Caki2 (cell line): ENCODE results near the gene WWOX. TPM values are rescaled to one million over a fixed set of nuclear protein-coding genes. Genes with fewer than 3 reads are reported as not detected.
A peak's percentile ranks its signal among the peaks of the same experiment; 100 is the strongest.
"Not testable (repeated sequence)": the region's sequence is repeated elsewhere in the genome, so short reads cannot be mapped to it uniquely, and the experiment has no call there.

Experiments
- DNase-seq: peaks from one replicate; pipeline ENCODE4 v3.0.0-alpha.2; 2015; ENCODE audit warnings: low read depth
- in situ Hi-C: cut with HindIII; loops from 2 replicates; pipeline ENCODE4 v1.10.0; 2016; ENCODE audit warnings: low sequenced_read_pairs, low pct_unique_long_range_greater_than_20kb, mixed read lengths
- total RNA-seq: library from RNA; depleted of rRNA; stranded (reverse); fragments of >200 nt; shearing (Covaris generic); gene quantifications from 2 replicates; pipeline ENCODE4 v1.2.3, GENCODE V29; 2014; ENCODE audit warnings: low replicate concordance

The WWOX gene
- total RNA-seq, 1 experiment from 2014 or later = 15.1 TPM

DNA sequence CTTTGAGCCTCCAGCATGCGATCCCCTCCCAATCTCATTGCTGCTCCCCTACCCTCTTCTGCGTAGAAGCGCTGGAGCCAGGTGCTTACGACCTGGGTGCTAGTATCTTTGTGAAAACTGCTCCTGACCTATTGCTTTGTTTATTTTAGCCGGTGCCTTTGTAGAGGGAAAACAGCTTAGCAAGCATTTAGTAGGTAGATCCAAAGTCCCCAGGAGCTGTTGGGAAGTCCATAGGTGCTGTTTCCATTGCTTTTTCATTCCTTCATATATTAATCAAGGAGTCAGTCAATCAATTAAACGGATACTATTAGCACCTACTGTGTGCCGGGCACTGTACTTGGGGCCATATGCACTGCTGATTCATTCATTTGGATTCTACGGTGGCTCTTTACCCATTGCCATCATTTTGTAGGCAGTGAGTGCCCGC, 497.6 kb downstream of the WWOX start:
- in situ Hi-C loops = no loop called here
- DNase-seq = no peak

DNA sequence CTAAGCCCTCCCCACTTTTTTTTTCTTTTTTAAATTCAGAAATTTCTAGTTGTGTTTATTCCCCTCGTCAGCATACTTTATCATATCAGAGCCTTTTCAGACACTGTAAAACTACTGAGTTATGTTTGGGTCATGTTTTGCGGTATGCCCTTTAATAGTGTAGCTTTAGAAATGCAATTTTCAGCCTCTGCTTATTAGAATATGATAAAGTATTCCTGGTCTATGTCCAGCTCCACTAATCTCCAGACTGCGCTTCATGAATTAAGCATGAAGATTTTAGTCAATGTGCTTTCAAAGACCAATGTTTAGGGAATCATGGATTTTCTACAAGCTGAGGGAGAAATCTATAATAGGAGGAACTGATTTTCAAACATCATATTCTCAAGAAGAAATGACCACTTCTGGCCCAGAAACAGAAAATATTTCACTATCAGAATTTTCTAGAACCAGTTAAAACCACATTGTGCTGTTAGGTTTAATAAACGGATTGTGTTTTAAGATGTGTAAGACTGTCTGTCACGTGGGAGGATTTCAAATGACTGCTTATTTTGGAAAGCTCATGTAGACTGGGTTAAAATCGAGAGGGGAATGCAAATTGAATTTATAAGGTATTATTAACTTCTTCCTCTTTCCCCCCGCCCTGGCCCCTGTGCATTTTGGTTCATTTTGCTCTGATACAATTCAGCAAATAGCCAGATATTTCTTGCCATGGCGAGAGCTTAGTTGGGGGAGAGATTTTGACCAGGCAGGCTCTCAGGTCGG, 498.5 kb downstream of the WWOX start:
- in situ Hi-C loops = no loop called here
- no peak for DNase-seq

DNA sequence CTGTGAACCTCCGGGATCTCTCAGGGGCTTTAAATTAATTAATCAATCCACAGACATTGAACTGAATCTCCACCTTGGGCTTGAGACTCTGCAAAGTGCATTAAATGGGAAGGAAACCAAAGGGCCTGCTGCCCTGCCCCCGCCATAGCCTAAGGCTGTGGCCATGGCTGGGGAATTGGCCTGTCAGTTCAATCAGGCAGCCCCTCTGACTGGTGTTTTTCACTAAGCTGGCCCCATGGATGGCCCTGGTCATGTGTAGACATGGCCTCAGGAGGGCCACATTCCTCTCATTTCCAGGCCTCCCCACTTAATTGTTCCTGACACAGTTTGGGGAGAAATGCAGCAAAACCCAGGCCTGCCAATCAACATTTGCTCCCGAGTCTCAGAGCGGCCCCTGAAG, 499.8 kb downstream of the WWOX start:
- in situ Hi-C loops = no loop called here
- DNase-seq = no peak

DNA sequence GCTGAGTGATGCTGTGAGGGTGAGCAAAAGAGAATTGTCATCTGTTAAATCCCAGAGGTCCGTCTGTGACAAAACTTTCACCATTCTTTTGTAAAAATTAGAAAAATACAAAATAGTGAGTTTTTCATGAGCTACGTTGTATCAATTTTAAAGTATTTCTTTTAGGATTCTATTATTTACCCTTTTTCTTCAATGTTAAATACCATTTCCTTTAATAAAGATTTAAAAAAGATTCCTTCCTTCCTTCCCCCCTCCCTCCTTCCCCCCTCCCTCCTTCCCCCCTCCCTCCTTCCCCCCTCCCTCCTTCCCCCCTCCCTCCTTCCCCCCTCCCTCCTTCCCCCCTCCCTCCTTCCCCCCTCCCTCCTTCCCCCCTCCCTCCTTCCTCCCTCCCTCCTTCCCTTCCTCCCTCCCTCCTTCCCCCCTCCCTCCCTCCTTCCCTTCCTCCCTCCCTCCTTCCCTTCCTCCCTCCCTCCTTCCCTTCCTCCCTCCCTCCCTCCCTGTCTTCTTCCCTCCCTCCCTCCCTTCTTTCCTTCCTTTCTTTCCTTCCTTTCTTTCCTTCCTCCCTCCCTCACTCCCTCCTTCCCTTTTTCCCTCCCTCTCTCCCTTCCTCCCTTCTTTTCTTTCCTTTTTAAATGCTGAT, 505.1 kb downstream of the WWOX start:
- DNase-seq, in situ Hi-C loops: not testable (repeated sequence)

DNA sequence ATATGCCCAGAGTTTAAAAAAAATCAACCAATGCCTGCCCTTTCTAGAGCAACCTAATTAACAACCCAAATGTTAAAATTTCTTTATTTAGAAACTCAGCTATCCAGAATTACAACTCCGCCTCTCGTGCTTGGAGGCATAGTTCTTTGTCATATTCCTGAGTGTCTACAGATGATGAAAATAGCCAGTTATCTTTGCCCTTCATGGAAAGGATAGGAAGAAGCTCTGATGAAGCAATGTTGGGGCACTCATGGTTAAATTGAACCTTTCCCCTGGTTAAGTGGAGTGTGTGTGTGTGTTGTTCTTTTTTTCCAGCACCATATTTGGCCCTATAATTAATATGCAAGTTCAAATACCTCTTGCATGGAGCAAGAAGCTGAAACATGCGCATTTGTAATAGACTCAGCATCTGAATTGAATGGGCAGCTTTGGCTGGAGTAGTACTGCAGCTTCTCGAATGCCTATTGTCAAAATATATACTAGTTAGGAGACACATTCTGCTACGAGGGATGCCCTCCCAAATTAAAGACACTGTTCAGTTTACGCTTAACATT, 506.2 kb downstream of the WWOX start:
- in situ Hi-C loops = no loop called here
- DNase-seq = no peak

DNA sequence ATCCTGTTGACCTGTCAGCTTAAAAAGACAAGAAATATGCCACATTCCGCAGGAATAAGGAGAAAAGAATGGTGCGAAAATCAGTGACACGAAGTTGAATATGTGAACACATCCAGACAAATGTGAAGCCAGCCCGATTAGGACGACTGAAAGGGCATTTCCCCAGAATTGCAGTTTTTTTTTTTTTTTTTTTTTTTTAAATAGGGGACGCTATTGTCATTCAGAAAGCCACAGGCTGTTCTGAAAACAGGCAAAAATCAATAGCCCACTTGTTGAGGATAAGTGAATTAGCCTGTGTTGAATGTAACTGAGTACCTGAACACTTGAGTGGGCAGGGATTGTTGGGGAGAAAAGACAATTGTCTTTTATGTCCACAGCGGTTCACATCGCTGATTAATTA, 507.1 kb downstream of the WWOX start:
- in situ Hi-C loops = no loop called here
- no peak for DNase-seq

DNA sequence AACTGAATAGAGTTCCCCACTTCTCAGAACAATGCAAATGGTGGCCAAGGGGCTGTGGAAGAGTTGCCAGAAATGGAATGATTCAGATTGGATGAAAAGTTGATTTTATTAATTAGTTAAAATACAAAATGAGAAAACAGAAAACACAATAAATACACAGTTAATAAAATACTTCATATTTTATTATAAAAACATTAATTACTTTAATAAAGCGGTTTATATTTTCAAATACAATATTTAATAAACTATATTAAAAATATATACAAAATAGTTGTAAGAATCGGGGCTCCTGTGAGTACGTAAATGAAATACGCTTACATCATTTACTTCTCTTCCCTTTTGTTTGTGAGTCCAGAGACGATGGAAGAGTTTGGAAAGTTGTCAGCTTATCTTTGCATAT, 507.6 kb downstream of the WWOX start:
- DNase-seq = no peak
- in situ Hi-C loops = no loop called here

DNA sequence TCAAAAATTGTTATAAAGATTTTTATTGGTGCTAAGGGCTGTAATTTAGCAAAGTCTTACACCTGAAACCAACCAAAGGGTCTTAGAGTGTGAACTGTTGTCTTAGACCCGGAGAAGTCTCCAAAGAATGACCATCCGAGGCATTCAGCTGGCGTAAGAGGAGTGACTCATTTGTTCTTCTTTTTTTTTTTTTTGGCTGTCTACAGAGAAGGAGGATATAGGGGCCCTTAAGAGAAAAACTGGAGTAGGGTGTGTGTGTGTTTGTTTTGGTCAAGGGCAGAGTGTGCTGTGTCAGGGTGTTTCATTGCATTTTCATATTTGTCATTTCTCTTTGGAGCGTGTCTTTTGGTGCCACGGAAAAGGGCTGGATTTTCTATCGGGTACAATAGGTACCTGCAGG, 508.0 kb downstream of the WWOX start:
- peak; percentile 1 for DNase-seq
- in situ Hi-C loops = no loop called here

DNA sequence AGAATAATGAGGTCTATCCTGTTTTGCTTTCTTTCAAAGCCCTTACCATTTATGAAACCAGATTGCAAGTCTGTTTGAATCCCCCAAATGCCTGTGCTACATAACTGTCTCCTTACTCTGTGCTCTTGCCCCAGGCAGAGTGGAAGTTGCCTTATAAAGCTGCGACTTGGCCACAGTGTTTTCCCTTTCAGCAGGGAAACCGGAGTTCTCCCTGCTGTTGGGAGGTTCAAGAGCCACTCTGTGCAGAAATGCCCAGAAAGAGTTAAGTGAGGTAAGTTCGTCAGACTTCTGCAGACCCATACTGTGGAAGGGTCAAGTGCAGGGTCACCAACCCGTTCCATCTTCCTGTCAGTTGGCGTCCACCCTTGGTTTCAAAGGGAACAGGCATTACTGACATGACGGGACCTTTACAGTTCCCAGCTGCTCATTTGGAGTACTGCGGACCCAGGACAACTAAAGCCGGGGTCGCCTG, 508.9 kb downstream of the WWOX start:
- no peak for DNase-seq
- in situ Hi-C loops = no loop called here

DNA sequence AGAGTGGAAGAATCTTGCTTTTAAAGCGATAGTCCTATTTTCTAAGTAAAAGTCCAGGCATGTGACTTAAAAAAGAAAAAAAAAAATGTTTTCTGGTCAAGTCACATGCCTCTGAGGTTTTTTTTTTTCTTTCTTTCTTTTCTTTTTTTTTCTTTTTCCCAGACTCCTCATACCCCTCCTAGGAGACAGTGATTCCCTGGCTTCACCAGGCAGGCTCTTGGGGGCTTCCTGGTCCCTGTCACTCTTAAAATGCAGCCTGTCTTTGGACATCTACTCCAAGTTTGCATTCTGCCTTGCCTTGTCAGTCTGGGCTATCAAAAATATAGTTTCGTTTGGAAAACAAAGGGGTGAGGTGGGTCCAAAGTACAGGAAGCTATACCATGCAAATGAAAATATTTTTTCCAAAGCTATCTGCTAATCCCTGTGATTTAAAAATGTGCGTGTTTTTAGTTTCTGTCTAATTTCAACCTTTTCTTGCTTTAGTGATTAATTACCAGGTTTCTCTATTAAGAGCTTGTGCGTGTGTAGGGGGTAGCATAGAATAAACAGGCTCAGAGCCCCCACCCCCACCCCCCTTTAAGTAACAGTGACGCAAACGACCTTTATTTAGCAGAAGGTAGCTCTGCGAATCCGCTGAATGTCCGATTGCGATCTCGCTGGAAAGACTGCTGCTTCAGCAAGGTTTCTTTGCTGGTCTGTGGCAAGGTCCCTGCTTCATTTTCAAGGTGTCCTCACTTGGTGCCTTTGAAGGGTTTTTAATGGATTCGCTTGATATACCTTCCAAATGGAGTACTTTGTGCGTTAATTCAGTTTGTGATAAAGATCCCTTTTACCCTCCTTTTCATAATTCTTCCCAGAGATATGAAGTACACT, 510.2 kb downstream of the WWOX start:
- DNase-seq = no peak
- in situ Hi-C loops = no loop called here

DNA sequence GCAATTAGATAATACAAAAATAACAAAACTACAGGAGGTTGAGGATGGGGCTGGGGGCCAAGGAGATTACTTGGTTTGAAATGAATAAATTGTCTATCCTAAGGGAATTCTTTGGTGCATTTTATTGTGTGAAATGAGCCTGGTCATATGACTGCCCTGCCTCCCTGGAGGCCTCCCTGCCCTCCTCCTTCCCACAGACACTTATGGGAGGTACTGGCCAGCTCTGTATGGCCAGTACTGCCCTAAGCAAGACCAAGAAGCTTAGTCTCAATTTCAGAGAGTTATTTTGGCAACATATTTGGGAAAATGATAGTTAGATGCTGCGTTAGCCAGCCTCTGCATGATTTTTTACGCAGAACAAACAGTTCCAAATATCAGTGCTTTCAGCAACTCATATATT, 511.9 kb downstream of the WWOX start:
- in situ Hi-C loops = no loop called here
- DNase-seq = no peak

DNA sequence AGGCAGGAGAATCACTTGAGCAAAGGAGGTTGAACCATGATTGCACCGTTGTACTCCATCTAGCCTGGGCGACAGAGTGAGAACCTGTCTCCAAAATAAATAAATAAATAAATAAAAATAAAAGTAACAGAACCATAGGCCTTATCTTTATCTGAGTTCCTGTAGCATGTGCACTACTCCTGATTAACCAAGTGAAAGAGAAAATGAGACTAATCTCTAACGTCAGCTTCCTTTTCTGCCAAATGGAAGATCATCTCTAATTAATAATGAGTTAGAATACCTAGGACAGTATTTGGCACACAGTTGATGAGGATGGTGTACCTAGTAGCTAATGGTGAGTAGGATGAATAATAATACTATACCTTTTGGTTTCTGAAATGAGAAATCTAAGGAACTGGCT, 520.4 kb downstream of the WWOX start:
- DNase-seq = no peak
- in situ Hi-C loops = no loop called here

DNA sequence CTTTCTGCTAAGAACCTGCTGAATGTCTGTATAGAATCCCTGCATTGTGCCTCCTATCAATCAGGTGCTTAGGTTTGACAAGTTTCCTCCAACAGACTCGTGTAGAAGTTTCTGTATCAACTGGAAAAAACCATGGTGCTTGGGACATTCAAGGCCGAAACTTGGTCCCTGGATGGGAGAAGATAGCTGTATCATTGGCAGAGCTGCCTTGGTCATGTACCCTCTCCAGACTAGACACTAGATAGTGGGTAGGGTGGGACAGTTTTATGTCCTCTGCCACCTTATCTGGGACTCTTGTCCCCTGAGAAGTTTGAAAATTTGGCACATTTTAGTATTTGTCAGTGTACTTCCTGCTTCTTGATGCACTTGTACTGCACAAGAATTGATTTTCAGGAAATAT, 520.8 kb downstream of the WWOX start:
- no peak for DNase-seq
- in situ Hi-C loops = no loop called here

DNA sequence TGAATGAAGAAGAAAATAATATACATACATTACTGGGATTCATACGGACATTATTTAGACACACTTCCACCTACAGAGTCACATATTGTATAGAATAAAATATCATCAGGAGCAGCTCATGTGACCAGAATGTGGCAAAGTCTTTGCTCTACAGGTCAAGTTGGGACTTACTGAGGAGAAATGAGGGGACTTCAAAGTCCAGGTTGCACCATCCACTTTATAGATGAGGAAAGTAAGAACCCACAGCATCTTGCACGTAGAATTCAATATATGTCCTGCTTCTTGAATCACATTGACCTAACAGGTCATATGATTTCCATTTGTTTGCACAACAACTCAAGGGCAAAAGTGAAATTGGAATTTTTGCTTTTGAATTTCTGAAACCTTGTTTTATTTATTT, 524.3 kb downstream of the WWOX start:
- DNase-seq = no peak
- in situ Hi-C loops = no loop called here

DNA sequence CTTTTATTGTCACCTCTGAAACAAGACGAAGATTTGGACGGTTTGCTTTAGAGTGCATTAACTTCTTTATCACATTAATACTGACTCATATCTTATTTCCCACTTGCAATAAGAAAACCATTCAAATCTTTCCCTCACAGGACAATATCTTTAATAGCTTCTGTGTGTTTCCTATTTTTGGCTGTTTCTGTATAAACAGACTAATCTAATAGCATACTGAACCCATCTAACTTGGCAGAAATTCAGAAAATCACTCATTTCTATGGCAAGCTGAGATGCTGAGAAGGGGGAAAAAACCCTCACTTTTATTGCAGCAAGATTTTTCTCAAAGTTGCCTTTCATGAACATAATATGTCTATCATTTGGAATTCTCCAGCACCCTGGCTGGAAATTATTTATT, 524.9 kb downstream of the WWOX start:
- DNase-seq = no peak
- in situ Hi-C loops = no loop called here

DNA sequence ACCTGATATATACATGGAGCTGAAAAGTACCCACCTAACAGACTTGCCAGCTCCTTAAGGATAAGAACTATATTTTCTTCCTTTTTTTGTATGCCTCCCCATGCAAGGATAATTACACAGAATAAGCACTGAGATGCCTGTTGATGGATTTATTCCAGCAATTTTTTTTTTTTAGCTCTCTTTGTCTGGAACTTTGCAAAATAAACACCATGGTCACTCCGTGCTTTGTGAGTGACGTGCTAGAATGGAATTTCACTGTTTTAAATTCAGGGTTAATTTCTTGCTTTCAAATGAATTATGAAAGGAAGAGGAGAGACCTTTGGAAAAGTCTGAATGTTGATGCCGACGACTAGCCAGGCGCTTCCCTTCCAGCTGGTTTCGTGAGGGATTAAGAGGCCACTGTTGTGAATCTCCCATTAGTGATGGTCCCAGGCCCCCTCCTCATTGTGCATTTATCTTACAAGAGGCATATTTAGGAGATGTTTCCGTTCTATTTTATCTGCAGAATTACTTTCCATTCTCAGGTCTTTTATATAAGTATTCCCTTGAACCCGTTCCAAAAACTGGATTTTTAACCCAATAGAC, 529.1 kb downstream of the WWOX start:
- DNase-seq = no peak
- in situ Hi-C loops = no loop called here

DNA sequence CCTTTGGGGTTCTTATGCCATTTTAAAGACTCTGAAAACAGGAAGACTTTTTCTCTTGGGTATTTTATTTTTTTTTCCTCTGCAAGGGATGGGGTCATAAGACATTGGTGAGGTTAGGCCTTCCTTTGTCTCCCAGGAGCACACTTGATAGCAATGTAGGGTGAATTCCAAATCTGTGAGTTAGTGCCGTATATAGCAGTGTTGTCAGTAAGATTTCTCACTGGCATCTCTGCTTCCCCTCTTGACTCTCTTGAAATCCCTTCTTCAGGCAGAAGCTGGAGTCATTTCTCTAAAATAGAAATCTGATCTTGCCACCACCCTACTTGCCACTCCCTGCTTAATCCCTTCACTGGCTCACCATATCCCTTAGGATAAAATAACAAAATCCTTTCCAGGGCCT, 529.7 kb downstream of the WWOX start:
- in situ Hi-C loops = no loop called here
- no peak for DNase-seq

DNA sequence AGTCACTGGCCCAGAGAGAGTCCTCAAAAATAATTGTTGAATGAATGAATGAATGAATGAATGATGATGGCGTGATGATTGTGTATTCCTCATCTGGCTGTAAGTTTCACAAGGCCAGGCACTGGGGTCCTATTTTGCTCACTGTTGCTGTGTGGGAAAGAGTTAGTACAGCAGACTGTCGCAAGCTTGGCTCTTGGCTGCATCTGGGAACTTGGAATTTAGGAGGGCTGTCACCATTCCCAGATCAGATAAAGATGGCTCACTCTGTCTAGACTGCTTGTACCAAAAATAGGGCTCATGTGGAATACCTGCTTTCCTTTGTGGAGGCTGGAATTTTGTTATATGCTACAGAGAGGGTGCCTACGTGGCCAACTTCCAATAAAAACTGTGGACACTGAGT, 530.6 kb downstream of the WWOX start:
- no peak for DNase-seq
- in situ Hi-C loops = no loop called here
